Smooth muscle cell (in vitro differentiated cells): Measurements from ENCODE around the gene ATIC. TPM values are rescaled to one million over a fixed set of nuclear protein-coding genes. Genes with fewer than 3 reads are reported as not detected.
"Not testable (repeated sequence)": the region's sequence is repeated elsewhere in the genome, so short reads cannot be mapped to it uniquely, and the experiment has no call there.

ENCODE experiments used
- DNase-seq: peaks from one replicate; lab custom pipeline; 2025; ENCODE audit not compliant: unreplicated experiment; lab: John Stamatoyannopoulos, UW
- H2AFZ ChIP-seq: fragments of 200-600 bp; sonication (generic); 2 replicates; pipeline ENCODE4 v1.6.0; 2016; ENCODE audit warnings: antibody characterized with exemption, low read depth, mild to moderate bottlenecking
- H3F3A ChIP-seq: fragments of 200-600 bp; sonication (generic); 2 replicates; pipeline ENCODE4 v1.6.0; 2017; ENCODE audit warnings: antibody characterized with exemption, low read depth
- H3K27ac ChIP-seq: fragments of 200-600 bp; sonication (generic); 2 replicates; pipeline ENCODE4 v1.5.1; 2016; ENCODE audit warnings: low read depth, mild to moderate bottlenecking
- H3K27me3 ChIP-seq: fragments of 200-600 bp; sonication (generic); 2 replicates; pipeline ENCODE4 v1.6.1; 2016; ENCODE audit warnings: low read depth, mild to moderate bottlenecking
- H3K36me3 ChIP-seq: fragments of 200-600 bp; sonication (generic); 2 replicates; pipeline ENCODE4 v1.5.1; 2016; ENCODE audit warnings: low read depth
- H3K4me1 ChIP-seq: fragments of 200-600 bp; sonication (generic); 2 replicates; pipeline ENCODE4 v1.5.1; 2016; ENCODE audit warnings: low read depth
- H3K4me2 ChIP-seq: fragments of 200-600 bp; sonication (generic); 2 replicates; pipeline ENCODE4 v1.6.0; 2016; ENCODE audit warnings: mild to moderate bottlenecking
- H3K4me3 ChIP-seq: fragments of 200-600 bp; sonication (generic); 2 replicates; pipeline ENCODE4 v1.5.1; 2016; ENCODE audit warnings: mild to moderate bottlenecking
- H3K79me2 ChIP-seq: fragments of 200-600 bp; sonication (generic); 2 replicates; pipeline ENCODE4 v1.6.0; 2016; ENCODE audit warnings: low read depth, mild to moderate bottlenecking
- H3K9ac ChIP-seq: fragments of 200-600 bp; sonication (generic); 2 replicates; pipeline ENCODE4 v1.6.0; 2016; ENCODE audit warnings: low read depth
- H3K9me3 ChIP-seq: fragments of 200-600 bp; sonication (generic); replicated peaks from 2 replicates; pipeline ENCODE4 v1.5.1; 2016; ENCODE audit warnings: low read depth
- H4K20me1 ChIP-seq: fragments of 200-600 bp; sonication (generic); 2 replicates; pipeline ENCODE4 v1.6.0; 2016; ENCODE audit warnings: low read depth
- WGBS: methylation state at CpG from one replicate; pipeline ENCODE4 v1.1.7; 2016; ENCODE audit warnings: low lambda C conversion rate; 5-methylcytosine and 5-hydroxymethylcytosine counted together
- polyA plus RNA-seq: library from polyadenylated mRNA; unstranded; fragments of >200 nt; fragmentation: Nextera tagmentation; extraction: Ambion mirVana; gene quantifications from 2 replicates; pipeline ENCODE4 v1.2.1, GENCODE V29; 2016
- total RNA-seq: library from RNA; depleted of rRNA; stranded (reverse); fragments of >200 nt; gene quantifications from 2 replicates; pipeline ENCODE4 v1.2.3, GENCODE V29; 2014
- TF ChIP-seq, protein P1 (sequence below): fragments of 200-600 bp; sonication (generic); IDR thresholded peaks from 2 replicates; pipeline ENCODE4 v1.5.1; 2017; ENCODE audit warnings: borderline replicate concordance, mild to moderate bottlenecking, antibody characterized with exemption; ENCODE audit not compliant: insufficient read depth, poor library complexity, severe bottlenecking

The ATIC gene
- total and polyA plus RNA-seq, 2 experiments from 2014 or later: 28.3 to 67.7 TPM

DNA sequence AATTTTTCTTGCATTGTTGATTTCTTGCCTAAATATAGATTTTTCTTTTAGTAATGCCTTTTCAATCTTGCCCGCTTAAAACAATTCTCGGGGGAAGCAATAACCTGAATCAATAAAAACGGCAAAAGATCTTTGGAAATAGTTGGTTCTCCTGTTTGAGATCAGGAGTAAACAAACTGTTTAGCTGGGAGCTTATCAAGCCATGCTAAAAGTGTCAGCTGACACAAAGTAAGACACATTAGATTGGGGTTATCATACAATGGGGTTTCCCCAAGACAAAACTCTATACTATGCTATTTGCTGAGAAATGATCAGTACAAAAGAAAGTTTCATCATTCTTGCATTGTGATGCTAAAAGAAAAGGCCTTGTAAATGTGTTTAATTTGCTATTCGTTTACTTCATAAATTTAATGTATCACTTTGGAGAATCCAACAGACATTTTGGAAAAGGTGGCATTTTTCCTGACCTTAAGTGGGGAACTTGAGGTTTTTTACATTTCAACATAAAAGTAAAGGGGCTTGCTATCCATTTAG is 46.5 kb downstream of the ATIC start:
- Histone ChIP-seq H3K9ac (no peak overlapping the region), H3F3A (peaks cover 56% of the 10 kb centered on the region), H3K9me3 (no peaks in the 10 kb centered on the region), H3K4me3 (no peak overlapping the region), H3K4me1 (no peaks in the 10 kb centered on the region), H3K27ac (peak overlapping the region; percentile 33), H2AFZ (no peak overlapping the region), H3K79me2 (no peaks in the 10 kb centered on the region), H3K27me3 (no peaks in the 10 kb centered on the region), H3K36me3 (peaks cover 30% of the 10 kb centered on the region), H3K4me2 (no peak overlapping the region), H4K20me1 (peaks cover 65% of the 10 kb centered on the region)
- WGBS: 84% methylated on average over 4 of the region's 4 CpGs
- no peak for DNase-seq
- TF ChIP-seq, protein P1, sequence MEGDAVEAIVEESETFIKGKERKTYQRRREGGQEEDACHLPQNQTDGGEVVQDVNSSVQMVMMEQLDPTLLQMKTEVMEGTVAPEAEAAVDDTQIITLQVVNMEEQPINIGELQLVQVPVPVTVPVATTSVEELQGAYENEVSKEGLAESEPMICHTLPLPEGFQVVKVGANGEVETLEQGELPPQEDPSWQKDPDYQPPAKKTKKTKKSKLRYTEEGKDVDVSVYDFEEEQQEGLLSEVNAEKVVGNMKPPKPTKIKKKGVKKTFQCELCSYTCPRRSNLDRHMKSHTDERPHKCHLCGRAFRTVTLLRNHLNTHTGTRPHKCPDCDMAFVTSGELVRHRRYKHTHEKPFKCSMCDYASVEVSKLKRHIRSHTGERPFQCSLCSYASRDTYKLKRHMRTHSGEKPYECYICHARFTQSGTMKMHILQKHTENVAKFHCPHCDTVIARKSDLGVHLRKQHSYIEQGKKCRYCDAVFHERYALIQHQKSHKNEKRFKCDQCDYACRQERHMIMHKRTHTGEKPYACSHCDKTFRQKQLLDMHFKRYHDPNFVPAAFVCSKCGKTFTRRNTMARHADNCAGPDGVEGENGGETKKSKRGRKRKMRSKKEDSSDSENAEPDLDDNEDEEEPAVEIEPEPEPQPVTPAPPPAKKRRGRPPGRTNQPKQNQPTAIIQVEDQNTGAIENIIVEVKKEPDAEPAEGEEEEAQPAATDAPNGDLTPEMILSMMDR: no peak

DNA sequence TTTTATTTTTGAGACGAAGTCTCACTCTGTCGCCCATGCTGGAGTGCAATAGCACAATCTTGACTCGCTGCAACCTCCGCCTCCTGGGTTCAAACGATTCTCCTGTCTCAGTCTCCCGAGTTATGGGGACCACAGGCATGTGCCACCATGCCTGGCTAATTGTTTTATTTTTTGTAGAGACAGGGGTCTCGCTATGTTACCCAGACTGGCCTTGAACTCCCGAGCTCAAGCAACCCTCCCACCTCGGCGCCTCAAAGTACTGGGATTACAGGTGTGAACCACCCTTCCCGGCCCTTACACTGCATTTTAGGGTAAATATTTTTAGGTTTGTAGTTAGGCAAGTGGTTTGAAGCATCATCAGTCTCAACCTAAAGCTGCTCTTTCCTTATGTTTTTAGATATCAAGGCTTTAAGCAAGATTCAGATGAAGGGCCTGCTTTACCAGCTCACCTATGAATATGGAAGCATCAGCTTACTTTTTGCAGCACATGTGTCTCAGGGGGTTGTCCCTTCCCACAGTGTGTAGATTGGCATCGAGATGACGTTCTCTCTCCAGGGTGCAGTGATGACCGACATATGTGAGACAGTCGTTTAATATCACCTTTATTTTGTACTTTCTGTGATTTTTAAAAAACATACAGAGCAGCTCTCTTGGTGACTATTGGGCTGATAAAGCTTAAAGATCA is 47.2 kb downstream of the ATIC start:
- TF ChIP-seq, protein P1: no peak
- WGBS: 60% methylated on average over 15 of the region's 15 CpGs
- H3F3A ChIP-seq: peaks cover 63% of the 10 kb centered on the region

DNA sequence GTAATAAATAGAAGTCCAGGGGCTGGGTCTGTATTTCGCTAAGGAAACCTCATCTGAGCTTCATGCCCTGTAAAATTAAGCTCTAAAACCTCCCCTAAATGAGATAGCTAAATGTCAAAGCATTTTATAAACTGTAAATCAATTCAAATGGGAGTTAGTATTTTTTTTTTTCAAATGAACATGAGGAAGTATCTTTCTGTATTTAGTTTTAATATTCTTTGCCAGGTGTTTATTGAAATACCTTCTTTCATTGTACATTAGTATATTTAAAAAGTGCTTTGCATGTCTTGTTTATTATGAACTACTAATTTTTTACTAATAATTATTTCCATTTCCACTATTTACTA is 47.7 kb downstream of the ATIC start:
- Histone ChIP-seq H3K9me3 (no peaks in the 10 kb centered on the region), H3K4me2 (no peak overlapping the region), H3K4me3 (no peak overlapping the region), H3K79me2 (no peaks in the 10 kb centered on the region), H3K9ac (no peak overlapping the region), H2AFZ (no peak overlapping the region), H3K36me3 (peaks cover 41% of the 10 kb centered on the region), H3F3A (peaks cover 68% of the 10 kb centered on the region), H3K27ac (peak overlapping the region; percentile 84), H3K27me3 (no peaks in the 10 kb centered on the region), H3K4me1 (no peaks in the 10 kb centered on the region), H4K20me1 (peaks cover 77% of the 10 kb centered on the region)
- 56% methylated on average over 1 of the region's 1 CpG for WGBS
- DNase-seq: no peak
- TF ChIP-seq, protein P1: no peak

More for the DNA sequence above, 47.2 kb downstream of the ATIC start:
- Histone ChIP-seq H2AFZ (no peak overlapping the region), H3K36me3 (peaks cover 36% of the 10 kb centered on the region), H3K27me3 (no peaks in the 10 kb centered on the region), H3K4me1 (no peaks in the 10 kb centered on the region), H3K9me3 (no peaks in the 10 kb centered on the region), H4K20me1 (peaks cover 72% of the 10 kb centered on the region), H3K4me3 (no peak overlapping the region), H3K79me2 (no peaks in the 10 kb centered on the region), H3K27ac (peak overlapping the region; percentile 84), H3K9ac (no peak overlapping the region), H3K4me2 (no peak overlapping the region)
- no peak for DNase-seq

DNA sequence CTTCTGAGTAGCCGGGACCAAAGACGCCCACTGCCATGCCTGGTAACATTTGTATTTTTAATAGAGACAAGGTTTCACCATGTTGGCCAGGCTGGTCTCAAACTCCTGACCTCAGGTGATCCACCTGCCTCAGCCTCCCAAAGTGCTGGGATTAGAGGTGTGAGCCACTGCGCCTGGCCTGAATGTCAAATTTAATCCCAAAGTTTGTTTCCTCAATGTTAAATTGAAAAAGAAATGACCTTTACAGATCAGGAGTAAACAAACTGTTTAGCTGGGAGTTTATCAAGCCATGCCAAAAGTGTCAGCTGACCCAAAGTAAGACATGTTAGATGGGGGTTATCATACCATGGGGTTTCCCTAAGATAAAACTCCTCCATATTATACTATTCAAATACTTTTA is 48.2 kb downstream of the ATIC start:
- Histone ChIP-seq H3K27ac (peak overlapping the region; percentile 84), H4K20me1 (peaks cover 82% of the 10 kb centered on the region), H3K36me3 (peaks cover 47% of the 10 kb centered on the region), H3F3A (peaks cover 72% of the 10 kb centered on the region)
- not testable (repeated sequence) for H3K79me2 ChIP-seq, DNase-seq, H3K4me2 ChIP-seq, H3K4me1 ChIP-seq, H3K4me3 ChIP-seq, H3K9ac ChIP-seq, H3K9me3 ChIP-seq, H3K27me3 ChIP-seq, H2AFZ ChIP-seq
- 91% methylated on average over 3 of the region's 3 CpGs for WGBS
